ENCODE results near the gene TIMD4.
"Not testable (repeated sequence)": the region's sequence is repeated elsewhere in the genome, so short reads cannot be mapped to it uniquely, and the experiment has no call there.

TIMD4 gene

GRCh38 chr5:156963125-156963524 is at the start of gene TIMD4:
TIMD4 (minus strand) TSS chr5:156963226; CDS start chr5:156963198, 28 bp downstream.
- DNase-seq (ENCODE audit: low read depth), result no peak

- no peak for DNase-seq (ENCODE audit: low read depth)
Observed at GRCh38 chr5:157006262-157006661, 43.2 kb upstream of the TIMD4 start.

GRCh38 chr5:157004893-157005551 is 42.0 kb upstream of the TIMD4 start:
- no peak for DNase-seq (ENCODE audit: low read depth)

- DNase-seq (ENCODE audit: low read depth), result peak; percentile 0
Observed at GRCh38 chr5:156991714-156992113, 28.7 kb upstream of the TIMD4 start.

GRCh38 chr5:156984064-156984463 is 21.0 kb upstream of the TIMD4 start:
- DNase-seq (ENCODE audit: low read depth), result no peak

GRCh38 chr5:156981481-156981880 is 18.5 kb upstream of the TIMD4 start:
- no peak for DNase-seq (ENCODE audit: low read depth)

- no peak for DNase-seq (ENCODE audit: low read depth)
Observed at GRCh38 chr5:156974328-156974727, 11.3 kb upstream of the TIMD4 start.

- no peak for DNase-seq (ENCODE audit: low read depth)
Observed at GRCh38 chr5:156971848-156972525, 9.0 kb upstream of the TIMD4 start.

- DNase-seq (ENCODE audit: low read depth), result no peak
Observed at GRCh38 chr5:156971415-156971814, 8.4 kb upstream of the TIMD4 start.

GRCh38 chr5:156967386-156967785 is 4.4 kb upstream of the TIMD4 start:
- DNase-seq (ENCODE audit: low read depth), result not testable (repeated sequence)

GRCh38 chr5:156956321-156956720 is 6.7 kb downstream of the TIMD4 start:
- no peak for DNase-seq (ENCODE audit: low read depth)

- no peak for DNase-seq (ENCODE audit: low read depth)
Observed at GRCh38 chr5:156951359-156951758, 11.7 kb downstream of the TIMD4 start.

GRCh38 chr5:156950716-156951115 is 12.3 kb downstream of the TIMD4 start:
- DNase-seq (ENCODE audit: low read depth), result no peak

GRCh38 chr5:156949424-156949823 is 13.6 kb downstream of the TIMD4 start:
- DNase-seq (ENCODE audit: low read depth), result no peak

GRCh38 chr5:156947925-156948324 is 15.1 kb downstream of the TIMD4 start:
- DNase-seq (ENCODE audit: low read depth), result no peak

GRCh38 chr5:156942064-156942463 is 21.0 kb downstream of the TIMD4 start:
- no peak for DNase-seq (ENCODE audit: low read depth)

GRCh38 chr5:156940462-156940861 is 22.6 kb downstream of the TIMD4 start:
- not testable (repeated sequence) for DNase-seq (ENCODE audit: low read depth)

- no peak for DNase-seq (ENCODE audit: low read depth)
Observed at GRCh38 chr5:156936972-156937371, 26.1 kb downstream of the TIMD4 start.

GRCh38 chr5:156934450-156935211 is 28.4 kb downstream of the TIMD4 start:
- DNase-seq (ENCODE audit: low read depth), result peak; percentile 42

GRCh38 chr5:156929366-156929948 is 33.6 kb downstream of the TIMD4 start:
- no peak for DNase-seq (ENCODE audit: low read depth)

- DNase-seq (ENCODE audit: low read depth), result no peak
Observed at GRCh38 chr5:156927545-156927944, 35.5 kb downstream of the TIMD4 start.

GRCh38 chr5:156925767-156926166 is 37.3 kb downstream of the TIMD4 start:
- DNase-seq (ENCODE audit: low read depth), result not testable (repeated sequence)
